Parathyroid adenoma (tissue), 2 donors: ENCODE data around the gene WRNIP1.

Source experiments
- H2AFZ ChIP-seq: fragments of 300-600 bp; sonication (generic); one replicate; pipeline ENCODE4 v1.7.0; 2017; ENCODE audit warnings: antibody characterized with exemption, mild to moderate bottlenecking
- H3K27ac ChIP-seq: fragments of 300-600 bp; sonication (generic); one replicate; pipeline ENCODE4 v1.7.0; 2017
- H3K27me3 ChIP-seq: fragments of 300-600 bp; sonication (generic); one replicate; pipeline ENCODE4 v1.7.0; 2017; ENCODE audit warnings: low read length; ENCODE audit not compliant: control insufficient read depth, insufficient read depth
- H3K36me3 ChIP-seq: fragments of 300-600 bp; sonication (generic); one replicate; pipeline ENCODE4 v1.7.0; 2017; ENCODE audit warnings: low read length; ENCODE audit not compliant: control insufficient read depth, insufficient read depth
- H3K4me1 ChIP-seq: fragments of 300-600 bp; sonication (generic); one replicate; pipeline ENCODE4 v1.7.0; 2017; ENCODE audit warnings: control low read depth
- H3K4me2 ChIP-seq: fragments of 300-600 bp; sonication (generic); one replicate; pipeline ENCODE4 v1.7.0; 2017; ENCODE audit warnings: low read length
- H3K4me3 ChIP-seq: fragments of 300-600 bp; sonication (generic); one replicate; pipeline ENCODE4 v1.7.0; 2017; ENCODE audit warnings: low read depth, low read length
- H3K79me2 ChIP-seq: fragments of 300-600 bp; sonication (generic); one replicate; pipeline ENCODE4 v1.7.0; 2017; ENCODE audit warnings: control low read depth
- H3K9ac ChIP-seq: fragments of 300-600 bp; sonication (generic); one replicate; pipeline ENCODE4 v1.7.0; 2017; ENCODE audit warnings: mild to moderate bottlenecking
- H3K9me3 ChIP-seq: fragments of 300-600 bp; sonication (generic); one replicate; pipeline ENCODE4 v1.7.0; 2017; ENCODE audit warnings: low read length; ENCODE audit not compliant: control insufficient read depth
- CTCF ChIP-seq: fragments of 300-600 bp; sonication (generic); IDR thresholded peaks from one replicate; pipeline ENCODE4 v1.7.0; 2017; ENCODE audit warnings: antibody characterized with exemption, mild to moderate bottlenecking
- donor health status: primary hyperparathyroidism.

Gene WRNIP1

GRCh38 chr6:2827142-2827541 lies 61.9 kb downstream of the WRNIP1 start:
- Histone ChIP-seq H3K27me3 (no peaks in the 10 kb centered on the region), H3K4me3 (no peak overlapping the region), H3K4me1 (peaks cover 14% of the 10 kb centered on the region)

GRCh38 chr6:2828629-2829028 lies 63.4 kb downstream of the WRNIP1 start:
- Histone ChIP-seq H3K4me3 (no peak overlapping the region), H3K4me2 (no peak overlapping the region), H3K27me3 (no peaks in the 10 kb centered on the region), H2AFZ (no peak overlapping the region), H3K9me3 (no peaks in the 10 kb centered on the region), H3K9ac (no peak overlapping the region), H3K79me2 (peaks cover 2% of the 10 kb centered on the region), H3K27ac (no peak overlapping the region), H3K4me1 (peaks cover 5% of the 10 kb centered on the region), H3K36me3 (no peaks in the 10 kb centered on the region)
- no peak for TF ChIP-seq CTCF

More at GRCh38 chr6:2827142-2827541, 61.9 kb downstream of the WRNIP1 start:
- Histone ChIP-seq H3K4me2 (no peak overlapping the region), H3K36me3 (no peaks in the 10 kb centered on the region), H3K9me3 (no peaks in the 10 kb centered on the region), H2AFZ (no peak overlapping the region), H3K79me2 (peaks cover 2% of the 10 kb centered on the region), H3K27ac (no peak overlapping the region), H3K9ac (no peak overlapping the region)
- no peak for TF ChIP-seq CTCF

- Histone ChIP-seq H3K4me1 (peaks cover 5% of the 10 kb centered on the region), H3K4me3 (no peak overlapping the region), H3K27me3 (no peaks in the 10 kb centered on the region), H3K9ac (no peak overlapping the region), H3K27ac (no peak overlapping the region), H3K79me2 (peaks cover 3% of the 10 kb centered on the region), H3K4me2 (no peak overlapping the region), H3K36me3 (no peaks in the 10 kb centered on the region), H3K9me3 (no peaks in the 10 kb centered on the region), H2AFZ (no peak overlapping the region)
- TF ChIP-seq CTCF = no peak
Measured at GRCh38 chr6:2829253-2829652, 64.1 kb downstream of the WRNIP1 start.

DNA sequence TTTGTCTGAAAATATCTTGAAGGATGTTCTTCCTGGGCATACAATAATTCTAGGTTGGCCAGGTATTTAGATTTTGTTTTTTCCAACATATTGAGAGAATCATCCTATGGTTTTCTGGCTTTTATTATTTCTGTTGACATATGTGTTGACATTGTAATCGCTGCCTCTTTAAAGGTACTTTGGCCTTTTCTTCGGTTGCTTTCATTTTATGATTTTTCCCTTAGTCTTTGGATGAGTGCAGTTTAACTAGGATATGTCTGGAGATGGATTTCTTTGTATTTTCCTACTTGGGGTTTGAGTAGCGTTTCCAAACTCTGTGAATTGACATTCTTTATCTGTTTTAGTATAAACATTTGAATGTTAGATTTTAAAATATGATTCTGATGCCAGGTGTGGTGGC lies 65.0 kb downstream of the WRNIP1 start:
- H2AFZ ChIP-seq = no peak overlapping the region
- no peaks in the 10 kb centered on the region for H3K36me3 ChIP-seq
- H3K4me2 ChIP-seq = no peak overlapping the region
- no peak overlapping the region for H3K9ac ChIP-seq
- TF ChIP-seq CTCF = no peak
- peaks cover 5% of the 10 kb centered on the region for H3K4me1 ChIP-seq
- no peak overlapping the region for H3K27ac ChIP-seq
- no peak overlapping the region for H3K4me3 ChIP-seq
- no peaks in the 10 kb centered on the region for H3K9me3 ChIP-seq
- no peaks in the 10 kb centered on the region for H3K27me3 ChIP-seq
- peaks cover 8% of the 10 kb centered on the region for H3K79me2 ChIP-seq

DNA sequence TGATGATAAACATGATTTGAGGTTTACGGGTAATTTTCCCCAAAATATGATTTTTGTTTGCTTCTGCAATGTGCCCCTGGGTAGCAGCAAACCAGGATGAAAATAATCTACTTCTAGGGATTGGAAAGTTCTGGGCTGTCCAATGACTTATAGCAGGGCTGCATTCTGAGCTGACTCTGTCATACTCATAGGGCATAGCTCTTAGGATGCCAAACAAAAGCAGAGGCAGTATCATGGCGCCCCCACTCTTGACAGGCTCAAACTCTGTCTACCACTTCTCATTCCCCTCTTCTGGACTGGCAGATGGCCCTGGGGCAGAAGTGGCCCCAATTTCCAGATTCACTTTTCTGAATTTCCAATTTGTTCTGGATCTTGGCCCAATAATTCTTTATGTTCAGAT lies 66.2 kb downstream of the WRNIP1 start:
- no peak for TF ChIP-seq CTCF
- no peak overlapping the region for H3K9ac ChIP-seq
- H3K27ac ChIP-seq = no peak overlapping the region
- no peak overlapping the region for H3K4me3 ChIP-seq
- H2AFZ ChIP-seq = no peak overlapping the region
- no peaks in the 10 kb centered on the region for H3K9me3 ChIP-seq
- H3K79me2 ChIP-seq = peaks cover 8% of the 10 kb centered on the region
- no peaks in the 10 kb centered on the region for H3K36me3 ChIP-seq
- H3K27me3 ChIP-seq = no peaks in the 10 kb centered on the region
- peaks cover 5% of the 10 kb centered on the region for H3K4me1 ChIP-seq
- H3K4me2 ChIP-seq = no peak overlapping the region
